CD4-positive, alpha-beta T cell treated with Interferon alpha-2 for 1 hour (primary cell): Measurements from ENCODE around the gene FAM107B.
A peak's percentile ranks its signal among the peaks of the same experiment; 100 is the strongest.
"Not testable (repeated sequence)": the region's sequence is repeated elsewhere in the genome, so short reads cannot be mapped to it uniquely, and the experiment has no call there.

Experiments
- DNase-seq, 2 donors: peaks; one replicate each; pipeline ENCODE4 v3.0.0-alpha.2; 2020 to 2022

The FAM107B gene

GRCh38 chr10:14731875-14732512 is 42.7 kb downstream of the FAM107B start:
- peak in 1 of 2 donors; percentile 11 for DNase-seq

GRCh38 chr10:14728346-14728745 is 46.4 kb downstream of the FAM107B start:
- no peak for DNase-seq

- no peak for DNase-seq
Observed at GRCh38 chr10:14727924-14728323, 46.8 kb downstream of the FAM107B start.

- no peak for DNase-seq
Observed at GRCh38 chr10:14727465-14727864, 47.2 kb downstream of the FAM107B start.

GRCh38 chr10:14724931-14725330 is 49.8 kb downstream of the FAM107B start:
- no peak for DNase-seq

- peak; percentile 52 to 69 for DNase-seq
Observed at GRCh38 chr10:14723052-14723689, 51.5 kb downstream of the FAM107B start.

GRCh38 chr10:14717552-14717951 is 57.1 kb downstream of the FAM107B start:
- DNase-seq, result no peak

- DNase-seq, result no peak
Observed at GRCh38 chr10:14712991-14713424, 61.7 kb downstream of the FAM107B start.

- DNase-seq, result not testable (repeated sequence)
Observed at GRCh38 chr10:14709344-14709743, 65.4 kb downstream of the FAM107B start.

- no peak for DNase-seq
Observed at GRCh38 chr10:14707481-14707880, 67.2 kb downstream of the FAM107B start.

GRCh38 chr10:14705548-14706230 is 69.0 kb downstream of the FAM107B start:
- DNase-seq, result no peak

GRCh38 chr10:14703631-14704001 is 71.1 kb downstream of the FAM107B start:
- DNase-seq, result no peak

- DNase-seq, result no peak
Observed at GRCh38 chr10:14701466-14701865, 73.2 kb downstream of the FAM107B start.

GRCh38 chr10:14700546-14700945 is 74.2 kb downstream of the FAM107B start:
- no peak for DNase-seq

- no peak for DNase-seq
Observed at GRCh38 chr10:14699482-14699881, 75.2 kb downstream of the FAM107B start.

GRCh38 chr10:14698829-14699170 is 75.9 kb downstream of the FAM107B start:
- DNase-seq, result no peak

GRCh38 chr10:14698111-14698828 is 76.4 kb downstream of the FAM107B start:
- no peak for DNase-seq

- no peak for DNase-seq
Observed at GRCh38 chr10:14697281-14697680, 77.4 kb downstream of the FAM107B start.

GRCh38 chr10:14696821-14697220 is 77.9 kb downstream of the FAM107B start:
- no peak for DNase-seq

GRCh38 chr10:14695847-14696480 is 78.7 kb downstream of the FAM107B start:
- DNase-seq, result no peak

GRCh38 chr10:14693891-14694290 is 80.8 kb downstream of the FAM107B start:
- DNase-seq, result no peak

GRCh38 chr10:14692344-14693076 is 82.2 kb downstream of the FAM107B start:
- DNase-seq, result no peak
